AG20443 (cell line): ENCODE results near the gene LTB.
A peak's percentile ranks its signal among the peaks of the same experiment; 100 is the strongest.

Source experiments
- DNase-seq: peaks from one replicate; pipeline ENCODE4 v3.0.0; 2012; ENCODE audit warnings: low spot score, mixed read lengths

LTB gene, protein sequence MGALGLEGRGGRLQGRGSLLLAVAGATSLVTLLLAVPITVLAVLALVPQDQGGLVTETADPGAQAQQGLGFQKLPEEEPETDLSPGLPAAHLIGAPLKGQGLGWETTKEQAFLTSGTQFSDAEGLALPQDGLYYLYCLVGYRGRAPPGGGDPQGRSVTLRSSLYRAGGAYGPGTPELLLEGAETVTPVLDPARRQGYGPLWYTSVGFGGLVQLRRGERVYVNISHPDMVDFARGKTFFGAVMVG

DNA sequence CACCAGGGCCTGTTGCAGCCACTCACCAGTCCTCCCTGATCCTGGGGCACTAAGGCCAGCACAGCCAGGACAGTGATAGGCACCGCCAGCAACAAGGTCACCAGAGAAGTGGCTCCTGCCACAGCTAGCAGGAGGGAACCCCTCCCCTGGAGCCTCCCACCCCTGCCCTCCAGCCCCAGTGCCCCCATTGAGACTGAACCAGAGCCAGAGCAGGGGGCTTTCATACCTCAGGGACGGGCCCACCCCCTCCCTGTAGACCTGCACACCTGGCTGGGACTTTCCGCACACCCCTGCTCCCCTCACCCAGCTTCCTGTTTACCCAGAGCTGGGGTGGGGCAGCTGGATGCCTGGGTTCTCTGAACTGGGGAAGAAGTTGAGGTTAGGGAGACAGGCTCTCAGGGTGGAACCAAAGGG is at the start of gene LTB:
Gene LTB (minus strand): TSS at position 195 of the 414 bp plus-strand sequence. CDS start 7 bp downstream, at position 188.
- DNase-seq: no peak

DNA sequence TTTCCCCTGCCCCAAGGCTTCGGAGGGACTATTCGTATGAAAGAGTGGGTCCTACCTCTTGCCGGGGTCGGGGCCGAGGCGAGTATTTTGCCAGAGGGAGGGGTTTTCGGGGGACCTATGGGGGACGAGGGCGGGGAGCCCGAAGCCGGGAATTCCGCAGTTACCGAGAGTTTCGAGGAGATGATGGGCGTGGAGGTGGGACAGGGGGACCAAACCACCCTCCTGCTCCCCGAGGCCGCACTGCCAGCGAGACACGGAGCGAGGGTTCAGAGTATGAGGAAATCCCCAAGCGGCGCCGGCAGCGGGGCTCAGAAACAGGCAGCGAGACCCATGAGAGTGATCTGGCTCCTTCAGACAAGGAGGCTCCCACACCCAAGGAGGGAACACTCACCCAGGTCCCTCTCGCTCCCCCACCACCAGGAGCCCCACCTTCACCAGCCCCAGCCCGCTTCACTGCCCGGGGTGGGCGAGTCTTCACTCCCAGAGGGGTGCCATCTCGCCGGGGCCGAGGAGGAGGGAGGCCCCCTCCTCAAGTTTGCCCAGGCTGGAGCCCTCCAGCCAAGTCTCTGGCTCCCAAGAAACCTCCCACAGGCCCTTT is 49.6 kb upstream of the LTB start:
- DNase-seq: no peak

DNA sequence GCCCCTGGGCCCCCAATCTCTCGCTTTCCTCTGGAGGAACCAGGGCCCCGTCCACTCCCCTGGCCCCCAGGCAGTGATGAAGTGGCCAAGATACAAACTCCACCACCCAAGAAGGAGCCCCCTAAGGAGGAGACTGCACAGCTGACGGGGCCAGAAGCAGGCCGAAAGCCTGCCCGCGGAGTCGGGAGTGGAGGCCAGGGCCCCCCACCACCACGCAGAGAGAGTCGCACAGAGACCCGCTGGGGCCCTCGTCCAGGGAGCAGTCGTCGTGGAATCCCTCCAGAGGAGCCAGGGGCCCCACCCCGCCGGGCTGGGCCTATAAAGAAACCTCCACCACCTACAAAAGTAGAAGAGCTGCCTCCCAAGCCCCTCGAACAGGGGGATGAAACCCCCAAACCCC is 49.0 kb upstream of the LTB start:
- no peak for DNase-seq

DNA sequence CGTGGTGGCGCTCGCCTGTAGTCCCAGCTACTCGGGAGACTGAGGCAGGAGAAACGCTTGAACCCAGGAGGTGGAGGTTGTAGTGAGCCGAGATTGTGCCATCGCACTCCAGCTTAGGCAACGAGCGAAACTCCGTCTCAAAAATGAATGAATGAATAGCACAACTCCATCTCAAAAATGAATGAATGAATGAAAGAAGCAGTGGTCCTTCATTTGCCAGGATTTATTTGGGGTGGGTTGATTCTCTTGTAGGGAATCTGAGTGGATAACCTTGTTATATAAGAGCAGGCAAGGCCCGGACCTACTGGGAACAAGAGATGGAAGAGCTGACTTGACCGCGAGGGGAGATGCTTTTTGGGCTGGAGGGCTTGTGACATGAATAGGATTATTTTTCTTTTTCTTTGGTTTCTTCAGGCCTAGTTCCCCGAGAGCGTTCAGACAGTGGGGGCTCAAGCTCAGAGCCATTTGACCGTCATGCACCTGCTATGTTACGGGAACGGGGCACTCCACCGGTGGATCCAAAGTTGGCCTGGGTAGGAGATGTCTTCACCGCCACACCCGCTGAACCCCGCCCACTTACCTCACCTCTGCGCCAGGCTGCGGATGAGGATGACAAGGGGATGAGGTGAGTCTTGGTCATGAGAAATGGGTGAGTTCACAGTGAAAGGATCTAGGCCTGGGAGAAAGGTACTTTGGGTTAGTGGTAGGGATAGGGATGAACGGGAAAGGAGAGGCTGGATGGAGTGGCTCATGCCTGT is 48.1 kb upstream of the LTB start:
- no peak for DNase-seq

DNA sequence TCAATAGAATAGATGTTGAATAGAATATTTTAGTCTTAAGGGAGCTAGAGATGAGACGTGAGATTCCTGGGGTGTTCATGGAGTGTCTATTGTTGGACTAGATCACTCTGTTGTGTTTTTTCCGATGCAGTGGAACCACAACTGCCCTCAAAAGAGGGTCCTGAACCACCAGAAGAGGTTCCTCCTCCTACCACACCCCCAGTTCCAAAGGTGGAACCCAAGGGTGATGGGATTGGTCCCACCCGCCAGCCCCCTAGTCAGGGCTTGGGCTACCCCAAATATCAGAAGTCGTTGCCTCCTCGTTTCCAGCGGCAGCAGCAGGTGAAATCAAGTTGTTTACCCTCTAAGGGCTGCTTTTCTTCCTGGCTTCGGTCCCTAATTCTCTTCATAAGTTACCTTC is 46.8 kb upstream of the LTB start:
- DNase-seq: no peak

DNA sequence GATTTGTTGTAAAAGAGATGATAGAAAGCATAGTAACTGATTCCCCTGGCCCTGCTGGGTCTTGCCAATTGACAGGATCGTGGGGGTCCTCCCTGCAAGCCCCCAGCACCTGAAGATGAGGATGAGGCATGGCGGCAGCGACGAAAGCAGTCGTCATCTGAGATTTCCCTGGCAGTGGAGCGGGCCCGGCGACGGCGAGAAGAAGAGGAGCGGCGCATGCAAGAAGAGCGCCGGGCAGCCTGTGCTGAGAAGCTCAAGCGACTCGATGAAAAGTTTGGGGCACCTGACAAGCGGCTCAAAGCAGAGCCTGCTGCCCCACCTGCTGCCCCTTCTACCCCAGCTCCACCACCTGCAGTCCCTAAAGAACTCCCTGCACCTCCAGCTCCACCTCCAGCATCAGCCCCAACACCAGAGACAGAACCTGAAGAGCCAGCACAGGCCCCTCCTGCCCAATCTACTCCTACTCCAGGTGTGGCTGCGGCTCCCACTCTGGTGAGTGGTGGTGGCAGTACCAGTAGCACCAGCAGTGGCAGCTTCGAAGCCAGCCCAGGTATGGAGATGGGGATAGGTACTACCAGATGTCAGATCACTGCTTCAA is 45.6 kb upstream of the LTB start:
- DNase-seq: no peak

DNA sequence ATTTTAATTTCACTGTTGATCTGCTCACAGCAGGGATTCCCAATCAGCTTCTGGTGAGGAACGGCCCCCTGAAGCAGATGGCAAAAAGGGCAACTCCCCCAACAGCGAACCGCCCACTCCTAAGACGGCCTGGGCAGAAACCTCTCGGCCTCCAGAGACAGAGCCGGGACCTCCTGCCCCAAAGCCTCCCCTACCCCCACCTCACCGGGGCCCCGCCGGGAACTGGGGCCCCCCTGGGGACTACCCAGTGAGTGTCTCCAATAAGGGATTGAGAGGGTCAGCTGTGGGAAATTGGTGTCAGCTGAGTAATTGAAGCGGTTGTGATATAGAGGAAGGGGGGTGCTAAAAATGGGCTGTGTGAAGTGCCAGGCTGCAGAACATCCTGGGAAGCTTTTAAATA is 44.7 kb upstream of the LTB start:
- DNase-seq: no peak

DNA sequence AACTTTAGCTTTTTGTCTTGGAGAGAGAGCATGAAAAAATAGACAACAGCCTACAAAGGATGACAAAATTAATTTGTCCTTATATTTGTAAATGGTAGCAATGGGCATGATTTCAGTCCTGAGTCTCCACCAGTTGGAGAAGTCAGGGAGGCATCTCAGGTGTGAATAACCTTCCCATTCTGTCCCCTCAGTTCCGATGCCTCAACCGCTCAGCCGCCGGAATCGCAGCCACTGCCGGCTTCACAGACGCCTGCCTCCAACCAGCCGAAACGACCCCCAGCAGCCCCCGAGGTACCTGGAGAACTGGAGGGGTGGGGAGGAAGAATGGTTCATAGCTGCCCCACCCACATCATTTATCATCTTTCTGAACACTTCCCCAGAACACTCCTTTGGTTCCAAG is 41.8 kb upstream of the LTB start:
- no peak for DNase-seq

DNA sequence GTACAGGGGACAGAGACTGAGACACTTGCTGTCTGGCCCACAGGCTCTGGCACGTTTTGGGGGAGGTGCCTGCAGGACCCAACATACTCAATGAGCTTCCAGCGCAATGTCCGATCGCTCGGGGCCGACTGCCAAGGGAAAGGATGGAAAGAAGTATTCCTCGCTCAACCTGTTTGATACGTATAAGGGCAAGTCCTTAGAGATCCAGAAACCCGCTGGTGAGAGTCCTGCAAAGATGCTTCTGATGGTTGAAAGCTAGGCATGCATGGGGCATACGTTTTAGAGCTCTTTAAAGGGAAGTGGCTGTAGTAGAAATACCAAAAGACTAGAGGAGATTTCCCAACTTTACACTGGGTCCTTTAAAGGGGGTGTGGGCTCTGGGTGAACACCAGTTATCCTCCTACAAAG is 40.5 kb upstream of the LTB start:
- no peak for DNase-seq

DNA sequence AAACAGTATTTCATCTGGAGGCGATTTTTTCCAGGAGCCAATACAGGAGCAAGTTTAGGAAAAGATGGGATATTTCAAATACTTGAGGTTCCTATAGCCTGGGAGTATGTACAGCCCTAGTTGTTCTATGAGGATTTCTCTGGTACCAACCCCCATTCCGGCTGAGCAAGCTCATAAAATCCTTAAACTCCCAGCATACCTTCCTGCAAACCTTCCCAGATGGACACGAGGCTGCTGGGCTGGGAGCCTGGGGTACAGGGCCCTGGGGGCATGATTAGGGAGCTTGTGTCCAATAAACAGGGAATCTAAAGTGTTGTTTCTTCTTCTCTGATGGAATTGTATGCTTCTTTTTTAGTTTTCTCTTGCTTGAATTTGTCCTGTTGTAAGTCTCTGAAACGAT is 39.8 kb upstream of the LTB start:
- no peak for DNase-seq

DNA sequence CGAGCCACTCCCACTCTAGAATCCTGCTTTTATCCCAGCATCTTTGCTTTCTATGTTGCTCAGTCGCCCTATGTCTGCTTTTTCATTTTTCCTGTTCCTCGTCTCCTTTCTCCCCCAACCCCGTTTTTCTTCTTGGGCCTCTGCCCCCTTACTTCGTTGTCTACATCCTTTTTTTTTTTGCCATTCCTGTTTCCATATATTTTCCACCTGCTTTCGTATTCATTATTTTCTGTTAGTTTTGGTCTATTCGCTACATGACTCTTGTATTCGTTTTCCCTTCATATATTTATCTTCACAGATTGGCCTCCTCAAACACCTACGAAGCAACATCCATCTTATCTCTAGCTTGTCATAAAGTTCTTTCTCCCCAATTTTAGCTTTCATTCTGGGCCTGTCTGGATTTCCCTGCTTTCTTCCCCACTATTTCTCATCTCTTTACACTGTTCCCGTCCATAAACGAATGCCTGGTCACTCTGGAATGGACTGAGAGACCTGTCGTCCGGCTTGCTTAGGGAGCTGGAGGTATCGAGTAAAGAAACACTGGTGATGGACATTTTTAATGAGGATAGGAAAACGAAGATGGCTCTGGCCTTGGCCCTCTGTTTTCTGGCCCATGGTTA is 39.2 kb upstream of the LTB start:
- DNase-seq: no peak

DNA sequence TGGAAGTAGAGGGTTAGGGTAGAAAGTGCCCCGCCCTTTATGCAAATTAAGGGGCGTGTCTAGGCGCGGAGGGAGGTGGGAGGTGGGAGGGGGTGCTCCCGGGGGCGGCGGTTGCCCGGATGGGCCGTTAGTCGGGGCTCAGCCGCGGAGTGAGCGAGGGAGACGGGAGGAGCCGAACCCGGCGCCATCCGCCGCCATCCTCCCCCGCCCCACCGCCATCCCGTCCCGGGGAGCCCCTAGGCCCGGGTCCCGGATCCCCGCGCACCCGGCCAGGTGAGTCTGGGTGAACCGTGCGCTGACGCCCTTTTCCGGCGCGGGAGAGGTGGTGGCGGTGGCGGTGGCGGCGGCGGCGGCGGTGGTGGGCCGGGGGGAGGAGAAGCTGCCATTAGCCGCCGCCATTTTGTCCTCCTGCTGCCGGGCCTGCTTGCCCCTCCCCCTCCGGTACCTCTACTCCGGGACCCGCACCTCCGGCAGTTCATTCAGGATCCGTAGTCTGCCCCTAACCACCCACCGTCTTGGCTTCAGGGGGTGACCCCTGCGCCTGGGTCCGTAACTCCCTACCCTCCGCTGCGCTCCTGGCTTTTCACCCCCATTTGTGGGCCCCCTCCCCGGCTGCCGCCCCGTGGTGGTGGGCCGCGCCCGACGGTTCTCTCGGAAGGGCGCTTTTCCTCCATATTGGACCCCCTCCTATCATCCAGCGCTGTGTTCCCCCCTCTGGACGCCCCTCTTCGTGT is 38.5 kb upstream of the LTB start, which contains the start of gene PRRC2A:
Gene PRRC2A (plus strand): TSS at position 130 of the 734 bp plus-strand sequence. CDS start 2,075 bp downstream, outside the sequence.
- peak; percentile 97 for DNase-seq

DNA sequence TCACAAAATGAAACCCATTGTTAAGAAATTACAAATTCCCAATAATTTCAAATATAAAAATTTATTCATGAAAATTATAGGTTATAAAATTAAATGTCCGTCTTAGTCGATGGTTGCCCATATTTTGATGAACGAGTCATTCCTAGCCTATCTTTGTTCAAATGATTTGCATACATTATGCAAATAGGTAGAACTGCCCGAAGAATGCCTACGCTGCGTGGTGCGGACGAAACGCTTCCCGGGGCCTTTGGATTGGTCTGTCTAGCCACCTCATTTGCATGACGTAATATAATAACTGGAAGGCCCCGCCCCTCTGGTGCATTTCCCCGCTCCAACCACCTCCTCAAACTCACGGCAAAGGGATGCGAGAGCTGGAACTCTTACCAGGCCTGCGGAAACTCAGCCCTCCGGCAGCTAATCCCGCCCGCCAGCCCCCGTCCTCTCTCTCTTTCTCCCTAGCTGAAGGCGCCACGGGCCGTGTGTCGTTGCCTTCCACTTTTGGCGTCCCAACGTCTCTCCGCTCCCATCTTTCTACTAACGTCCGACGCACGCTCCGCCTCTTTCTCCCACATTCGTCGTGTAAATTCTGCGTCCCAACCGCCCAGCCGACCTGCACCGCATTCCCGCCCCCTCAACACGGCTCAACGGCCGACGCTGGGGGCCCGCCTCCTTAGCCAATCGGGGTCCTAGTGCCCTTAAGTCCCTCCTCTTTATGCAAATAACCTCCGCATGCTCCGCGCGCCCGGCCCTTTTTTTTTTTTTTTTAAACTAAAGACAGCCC is 37.8 kb upstream of the LTB start:
- DNase-seq: peak; percentile 96

DNA sequence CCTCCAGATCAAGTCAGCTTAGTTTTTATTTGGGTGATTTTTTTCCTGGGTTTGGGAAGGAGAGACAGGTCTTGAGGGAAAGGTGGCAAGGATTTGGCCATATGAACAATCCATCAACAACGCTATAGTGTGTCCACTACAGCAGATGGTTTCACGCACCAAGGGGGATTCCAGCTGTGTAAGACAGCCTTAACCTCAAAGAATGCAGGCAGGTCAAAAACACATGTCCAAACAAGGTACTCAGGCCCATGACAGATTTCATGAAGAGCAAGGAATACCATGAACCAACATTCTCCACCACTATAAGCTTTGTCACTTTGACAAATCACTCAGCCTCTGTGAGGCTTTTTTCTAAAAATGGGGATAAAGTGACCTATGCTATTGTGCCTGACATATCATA is 34.8 kb upstream of the LTB start:
- DNase-seq: no peak

DNA sequence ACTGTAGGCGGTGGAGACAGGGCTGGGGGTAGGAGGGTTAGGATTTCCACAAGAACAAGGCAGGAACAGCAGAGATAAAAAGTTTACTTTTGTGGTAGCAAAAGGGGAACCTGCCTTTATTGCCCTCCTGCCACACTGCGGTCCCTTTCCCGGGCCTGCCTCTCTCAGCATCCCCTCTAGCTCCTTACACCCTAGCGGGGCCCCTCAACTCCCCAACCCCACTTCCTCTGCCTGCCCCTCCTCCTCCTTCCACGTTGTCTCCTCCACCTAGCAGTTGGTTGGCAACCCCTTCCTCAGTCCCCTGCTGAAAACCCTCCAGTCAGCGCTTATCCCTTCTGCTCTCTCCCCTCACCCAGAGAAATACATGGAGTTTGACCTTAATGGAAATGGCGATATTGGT is 33.5 kb upstream of the LTB start:
- DNase-seq: no peak

DNA sequence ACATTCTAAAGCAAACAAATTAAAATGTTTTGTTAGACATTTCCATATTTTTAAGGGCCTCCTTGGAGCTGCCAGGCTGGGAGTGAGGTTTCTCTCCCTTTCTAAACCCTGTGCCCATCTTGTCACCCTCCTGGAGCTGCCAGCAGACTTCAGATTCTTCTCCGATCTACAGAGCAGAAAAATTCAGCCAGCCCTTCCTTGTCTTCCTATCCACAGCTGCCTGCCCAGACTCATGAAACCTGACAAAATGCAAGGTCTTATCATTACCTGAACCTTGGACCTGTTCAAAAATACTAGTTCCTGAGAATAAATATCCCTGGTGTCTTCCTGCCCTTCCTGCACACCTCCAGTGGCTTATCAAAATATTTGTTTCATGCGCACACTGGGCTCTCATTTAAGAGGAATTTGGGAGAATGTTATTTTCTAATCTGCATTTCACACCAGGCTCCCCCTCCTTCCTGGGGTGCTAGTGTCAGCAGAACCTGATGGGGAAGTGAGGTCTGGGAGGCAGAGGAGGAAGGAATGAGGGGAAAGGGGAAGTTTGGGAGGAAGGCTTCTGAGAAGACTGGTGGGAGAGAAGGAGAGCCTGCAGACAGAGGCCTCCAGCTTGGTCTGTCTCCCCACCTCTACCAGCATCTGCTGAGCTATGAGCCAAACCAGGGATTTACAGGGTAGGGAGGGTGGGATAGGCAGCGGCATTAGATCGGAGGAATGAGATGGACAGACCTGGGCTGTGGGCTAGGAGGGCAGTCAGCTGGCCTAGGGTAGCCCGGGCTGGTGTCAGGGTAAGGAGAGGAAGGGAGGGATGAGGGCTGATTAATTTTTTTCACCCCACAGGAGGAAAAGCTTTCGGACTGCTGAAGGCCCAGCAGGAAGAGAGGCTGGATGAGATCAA is 32.7 kb upstream of the LTB start, which contains the start of gene AIF1:
Gene AIF1 (plus strand): TSS at position 551 of the 895 bp plus-strand sequence. CDS start 96 bp downstream, at position 647.
- DNase-seq: no peak

DNA sequence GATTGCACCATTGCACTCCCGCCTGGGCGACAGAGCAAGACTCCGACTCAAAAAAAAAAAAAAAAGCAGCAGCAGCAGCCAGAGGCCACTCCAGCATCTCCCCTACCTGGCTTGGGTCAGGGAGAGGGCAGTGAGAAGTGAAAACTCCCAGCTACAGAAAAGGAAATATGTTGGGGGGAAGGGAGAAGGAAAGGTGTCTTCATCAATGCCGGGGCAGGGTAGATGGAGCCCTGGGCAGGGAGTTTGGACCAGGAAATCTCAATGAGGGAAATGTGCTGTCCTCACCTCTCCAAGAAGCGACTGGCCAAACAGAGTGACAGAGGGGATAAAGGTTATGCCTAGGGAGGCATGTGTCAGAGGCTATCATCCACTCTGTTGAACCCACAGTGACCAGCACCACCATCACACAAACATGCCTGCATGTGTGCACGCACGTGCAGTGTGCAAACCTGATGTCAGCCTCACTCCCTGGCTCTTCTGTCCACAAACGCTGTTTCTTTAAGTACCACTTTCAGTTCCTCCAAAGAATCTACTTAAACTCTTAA is 31.9 kb upstream of the LTB start:
- no peak for DNase-seq

DNA sequence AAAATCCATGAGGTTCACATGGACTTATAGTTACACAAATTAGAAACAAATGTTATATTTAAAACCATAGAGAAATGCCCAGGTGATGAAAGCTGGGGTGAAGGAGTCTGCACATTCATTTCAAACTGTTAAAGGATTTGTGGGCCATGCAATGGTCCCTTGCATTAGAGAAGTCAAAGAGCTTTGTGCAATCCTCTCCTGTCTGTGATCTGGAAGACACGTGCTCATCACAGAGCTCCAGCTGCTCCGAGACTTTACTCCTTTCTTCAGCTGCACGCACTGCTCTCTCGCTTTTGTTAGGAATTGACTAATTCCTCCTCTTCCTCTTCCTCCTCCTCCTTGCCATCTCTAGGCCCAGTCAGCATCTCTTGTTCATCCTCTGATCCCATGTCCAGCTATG is 28.7 kb upstream of the LTB start:
- DNase-seq: peak; percentile 34
